Tibial nerve (tissue), 4 donors: ENCODE measurements around the gene AGR3. TPM values are rescaled to one million over a fixed set of nuclear protein-coding genes. Genes with fewer than 3 reads are reported as not detected.

ENCODE experiments used
- DNase-seq, 2 donors: peaks; one replicate each; pipeline ENCODE4 v3.0.0-alpha.2; 2019; ENCODE audit warnings: low spot score in 2 of 2
- H3K27ac ChIP-seq, 4 donors: fragments of 200-600 bp; sonication (generic) in 3 of 4; one replicate each; pipeline ENCODE4 v1.5.1; 2017 to 2019; ENCODE audit warnings: mild to moderate bottlenecking in 1 of 4
- H3K27me3 ChIP-seq, 2 donors: fragments of 200-600 bp; sonication (generic) in 1 of 2; one replicate each; pipeline versions ENCODE4 v1.5.1 to v1.6.0; 2017 to 2019
- H3K36me3 ChIP-seq, 3 donors: fragments of 200-600 bp; sonication (generic); one replicate each; pipeline ENCODE4 v1.5.1; 2018 to 2019
- H3K4me1 ChIP-seq, 4 donors: fragments of 200-600 bp; sonication (generic) in 3 of 4; one replicate each; pipeline ENCODE4 v1.5.1; 2017 to 2019
- H3K4me3 ChIP-seq, 4 donors: fragments of 200-600 bp; sonication (generic) in 3 of 4; one replicate each; pipeline ENCODE4 v1.5.1; 2017 to 2019; ENCODE audit warnings: mild to moderate bottlenecking in 1 of 4, moderate library complexity in 1 of 4
- H3K9me3 ChIP-seq, 4 donors: fragments of 200-600 bp; sonication (generic) in 3 of 4; one replicate each; pipeline ENCODE4 v1.5.1; 2017 to 2019
- CTCF ChIP-seq, 5 experiments: fragments of 200-600 bp in 3 of 5; fragments of 450-650 bp in 2 of 5; sonication (generic) in 3 of 5; IDR thresholded peaks; one replicate each; pipeline ENCODE4 v1.5.1; 2016 to 2019; ENCODE audit warnings: antibody characterized with exemption in 5 of 5, mild to moderate bottlenecking in 3 of 5, moderate library complexity in 2 of 5
- EP300 ChIP-seq, 2 donors: sonication (generic); formaldehyde crosslinking; IDR thresholded peaks; one replicate each; pipeline ENCODE4 v1.6.1; 2017; ENCODE audit warnings: antibody characterized with exemption in 2 of 2, mild to moderate bottlenecking in 1 of 2
- POLR2A ChIP-seq, 2 donors: fragments of 450-650 bp; IDR thresholded peaks; one replicate each; pipeline ENCODE4 v1.6.1; 2017; ENCODE audit warnings: antibody characterized with exemption in 2 of 2, mild to moderate bottlenecking in 2 of 2, moderate library complexity in 2 of 2
- WGBS, 2 donors: methylation state at CpG; one replicate each; pipeline ENCODE4 v1.1.5; 2018; 5-methylcytosine and 5-hydroxymethylcytosine counted together
- total RNA-seq, 4 donors: library from RNA; depleted of rRNA; stranded (reverse); fragments of >200 nt; gene quantifications; one replicate each; pipeline ENCODE4 v1.1.0, GENCODE V29; 2016

The AGR3 gene
- total RNA-seq, 4 donors from 2014 or later = not detected

GRCh38 chr7:16913643-16914042, 31.9 kb upstream of the AGR3 start:
- Histone ChIP-seq H3K36me3 (no peaks in the 10 kb centered on the region), H3K4me3 (no peak overlapping the region), H3K27me3 (no peaks in the 10 kb centered on the region), H3K4me1 (peaks cover 0 to 7% (median 0%) of the 10 kb centered on the region in 4 donors), H3K9me3 (peaks cover 0 to 14% (median 0%) of the 10 kb centered on the region in 4 donors), H3K27ac (no peak overlapping the region)
- 91 to 94% methylated on average over 5 of the region's 5 CpGs for WGBS, 2 donors
- no peak for DNase-seq
- TF ChIP-seq POLR2A (IDR thresholded peaks at IDR 0.05) = no peak
- no peak for TF ChIP-seq EP300 (IDR thresholded peaks at IDR 0.05)
- TF ChIP-seq CTCF (IDR thresholded peaks at IDR 0.05) = no peak

DNA sequence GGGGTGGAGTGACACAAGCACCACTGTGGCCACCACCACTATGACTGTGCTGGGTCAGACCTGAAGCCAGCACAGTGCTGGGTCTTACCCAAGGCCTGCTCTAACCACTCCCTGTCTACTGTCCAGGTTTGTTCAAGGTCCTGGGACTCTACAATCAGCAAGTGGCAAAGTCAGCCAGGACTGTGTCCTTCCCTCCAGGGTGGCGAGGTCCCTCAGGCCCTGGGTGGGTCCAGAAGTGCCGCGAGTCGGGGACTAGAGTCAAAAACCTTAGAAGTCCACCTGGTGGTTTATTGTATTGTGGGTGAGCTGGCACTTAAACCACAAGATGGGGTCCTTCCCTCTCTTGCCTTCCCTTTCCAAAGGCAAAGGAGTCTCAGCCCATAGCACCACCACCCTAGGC, 30.8 kb upstream of the AGR3 start:
- DNase-seq = no peak
- Histone ChIP-seq H3K4me3 (no peak overlapping the region), H3K9me3 (peaks cover 0 to 14% (median 0%) of the 10 kb centered on the region in 4 donors), H3K4me1 (no peaks in the 10 kb centered on the region), H3K27me3 (no peaks in the 10 kb centered on the region), H3K27ac (no peak overlapping the region), H3K36me3 (no peaks in the 10 kb centered on the region)
- WGBS, 2 donors = 96% methylated on average over 3 to 4 of the region's 4 CpGs
- TF ChIP-seq POLR2A (IDR thresholded peaks at IDR 0.05) (no peak), CTCF (IDR thresholded peaks at IDR 0.05) (no peak), EP300 (IDR thresholded peaks at IDR 0.05) (no peak)

DNA sequence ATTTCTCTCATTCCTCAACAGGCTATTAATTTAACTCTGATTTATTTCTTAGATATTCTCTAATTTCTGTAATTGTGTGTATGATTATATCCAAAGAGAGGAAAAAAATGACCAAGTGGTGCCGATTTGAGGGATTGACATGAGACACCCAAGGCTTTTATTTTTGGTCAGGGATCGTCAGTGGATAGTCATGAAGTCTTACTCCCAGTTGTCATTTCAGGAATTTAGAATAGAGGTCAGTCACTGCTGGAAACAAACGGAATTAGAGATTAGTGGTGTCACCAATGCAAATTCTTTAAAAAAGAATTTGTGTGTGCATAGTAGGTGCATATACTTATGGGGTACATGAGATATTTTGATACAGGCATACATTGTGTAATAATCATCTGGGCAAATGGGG, 26.8 kb upstream of the AGR3 start:
- Histone ChIP-seq H3K27me3 (no peaks in the 10 kb centered on the region), H3K4me1 (no peaks in the 10 kb centered on the region)

GRCh38 chr7:16905300-16906044, 23.7 kb upstream of the AGR3 start:
- Histone ChIP-seq H3K27ac (no peak overlapping the region), H3K9me3 (peaks cover 0 to 10% (median 3%) of the 10 kb centered on the region in 4 donors), H3K27me3 (no peaks in the 10 kb centered on the region), H3K36me3 (no peaks in the 10 kb centered on the region), H3K4me1 (no peaks in the 10 kb centered on the region), H3K4me3 (no peak overlapping the region)
- no peak for DNase-seq
- no peak for TF ChIP-seq POLR2A (IDR thresholded peaks at IDR 0.05)
- 58 to 63% methylated on average over 5 of the region's 5 CpGs for WGBS, 2 donors

More for the DNA sequence above, 26.8 kb upstream of the AGR3 start:
- no peak overlapping the region for H3K4me3 ChIP-seq
- H3K9me3 ChIP-seq = peaks cover 0 to 14% (median 0%) of the 10 kb centered on the region in 4 donors
- H3K36me3 ChIP-seq = no peaks in the 10 kb centered on the region
- TF ChIP-seq CTCF (IDR thresholded peaks at IDR 0.05) (no peak), POLR2A (IDR thresholded peaks at IDR 0.05) (no peak)
- H3K27ac ChIP-seq = no peak overlapping the region
- DNase-seq = no peak
- WGBS, 2 donors = 63 to 75% methylated on average over 3 of the region's 3 CpGs

DNA sequence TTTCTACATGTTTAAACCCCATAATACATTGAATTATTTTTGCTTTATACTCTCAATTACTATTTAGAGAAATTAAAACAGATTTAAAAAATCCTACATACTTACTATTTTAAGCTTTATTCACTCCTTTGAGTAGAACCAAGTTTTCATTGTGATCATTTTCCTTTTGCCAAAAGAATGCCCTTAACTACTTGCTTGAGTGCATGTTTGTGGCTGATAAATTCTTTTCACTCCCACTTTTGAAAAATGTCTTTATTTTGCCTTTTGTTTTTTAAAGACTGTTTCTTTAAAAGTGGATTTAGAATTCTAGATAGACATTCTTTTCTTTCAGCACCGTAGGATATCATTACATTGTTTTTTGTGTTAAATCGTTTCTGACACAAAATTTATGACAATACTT, 22.3 kb upstream of the AGR3 start:
- Histone ChIP-seq H3K27me3 (no peaks in the 10 kb centered on the region), H3K4me3 (no peak overlapping the region), H3K27ac (no peak overlapping the region), H3K4me1 (no peaks in the 10 kb centered on the region), H3K36me3 (no peaks in the 10 kb centered on the region), H3K9me3 (peaks cover 0 to 13% (median 3%) of the 10 kb centered on the region in 4 donors)
- no peak for TF ChIP-seq EP300 (IDR thresholded peaks at IDR 0.05)
- no peak for TF ChIP-seq POLR2A (IDR thresholded peaks at IDR 0.05)
- no peak for TF ChIP-seq CTCF (IDR thresholded peaks at IDR 0.05)
- 29 to 31% methylated on average over 2 of the region's 2 CpGs for WGBS, 2 donors
- DNase-seq = no peak
